ENCODE data around the gene MYH11. TPM values are rescaled to one million over a fixed set of nuclear protein-coding genes. Genes with fewer than 3 reads are reported as not detected.

MYH11 gene
- total RNA-seq, 1 donor: under 0.01 TPM

- TF ChIP-seq, protein P1, sequence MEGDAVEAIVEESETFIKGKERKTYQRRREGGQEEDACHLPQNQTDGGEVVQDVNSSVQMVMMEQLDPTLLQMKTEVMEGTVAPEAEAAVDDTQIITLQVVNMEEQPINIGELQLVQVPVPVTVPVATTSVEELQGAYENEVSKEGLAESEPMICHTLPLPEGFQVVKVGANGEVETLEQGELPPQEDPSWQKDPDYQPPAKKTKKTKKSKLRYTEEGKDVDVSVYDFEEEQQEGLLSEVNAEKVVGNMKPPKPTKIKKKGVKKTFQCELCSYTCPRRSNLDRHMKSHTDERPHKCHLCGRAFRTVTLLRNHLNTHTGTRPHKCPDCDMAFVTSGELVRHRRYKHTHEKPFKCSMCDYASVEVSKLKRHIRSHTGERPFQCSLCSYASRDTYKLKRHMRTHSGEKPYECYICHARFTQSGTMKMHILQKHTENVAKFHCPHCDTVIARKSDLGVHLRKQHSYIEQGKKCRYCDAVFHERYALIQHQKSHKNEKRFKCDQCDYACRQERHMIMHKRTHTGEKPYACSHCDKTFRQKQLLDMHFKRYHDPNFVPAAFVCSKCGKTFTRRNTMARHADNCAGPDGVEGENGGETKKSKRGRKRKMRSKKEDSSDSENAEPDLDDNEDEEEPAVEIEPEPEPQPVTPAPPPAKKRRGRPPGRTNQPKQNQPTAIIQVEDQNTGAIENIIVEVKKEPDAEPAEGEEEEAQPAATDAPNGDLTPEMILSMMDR (IDR thresholded peaks at IDR 0.05; ENCODE audit: insufficient read depth, low read depth, low read length): no peak
Measured at GRCh38 chr16:15760129-15760528, 96.7 kb downstream of the MYH11 start.

DNA sequence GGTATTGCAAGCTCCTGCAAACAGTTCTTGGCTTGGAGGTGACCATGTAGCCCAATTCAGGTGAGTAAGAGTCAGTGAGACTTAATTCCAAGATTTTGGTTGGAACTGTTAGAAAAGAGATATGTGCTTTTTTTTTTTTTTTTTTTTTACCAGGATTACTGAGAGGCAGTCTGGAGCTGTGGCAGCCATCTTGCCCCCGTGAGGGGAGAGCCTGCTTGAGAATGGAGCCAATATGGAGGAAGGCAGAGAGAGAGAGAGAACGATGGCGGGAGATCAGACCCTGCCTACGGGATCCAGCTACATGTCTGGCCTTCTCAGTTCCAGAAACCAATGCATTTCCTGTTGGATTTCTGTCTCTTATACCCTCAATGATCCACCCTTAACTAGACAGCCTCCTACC is 97.8 kb downstream of the MYH11 start:
- TF ChIP-seq, protein P1 (IDR thresholded peaks at IDR 0.05; ENCODE audit: insufficient read depth, low read depth, low read length): no peak
- no peak overlapping the region for H3K4me3 ChIP-seq (ENCODE audit: low read depth, low read length)
- no peak for DNase-seq (ENCODE audit: low read depth)

More at GRCh38 chr16:15760129-15760528, 96.7 kb downstream of the MYH11 start:
- DNase-seq (ENCODE audit: low read depth): no peak
- H3K4me3 ChIP-seq (ENCODE audit: low read depth, low read length): no peak overlapping the region

GRCh38 chr16:15757630-15758251 is 99.1 kb downstream of the MYH11 start:
- no peak overlapping the region for H3K4me3 ChIP-seq (ENCODE audit: low read depth, low read length)
- DNase-seq (ENCODE audit: low read depth): no peak
- TF ChIP-seq, protein P1 (IDR thresholded peaks at IDR 0.05; ENCODE audit: insufficient read depth, low read depth, low read length): no peak

DNA sequence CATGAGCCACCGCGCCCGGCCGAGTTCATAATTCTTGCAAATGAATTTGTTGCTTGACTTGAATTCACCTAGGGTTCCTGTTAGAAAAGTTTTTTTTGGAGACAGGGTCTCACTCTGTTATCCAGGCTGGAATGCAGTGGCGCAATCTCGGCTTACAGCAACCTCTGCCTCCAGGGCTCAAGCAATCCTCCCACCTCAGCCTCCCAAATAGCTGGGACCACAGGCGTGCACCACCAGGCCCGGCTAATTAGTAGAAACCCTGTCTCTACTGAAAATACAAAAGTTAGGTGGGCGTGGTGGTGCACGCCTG is 99.8 kb downstream of the MYH11 start:
- TF ChIP-seq, protein P1 (IDR thresholded peaks at IDR 0.05; ENCODE audit: insufficient read depth, low read depth, low read length): no peak
- DNase-seq (ENCODE audit: low read depth): no peak

GRCh38 chr16:15754821-15755534 is 101.8 kb downstream of the MYH11 start:
- TF ChIP-seq, protein P1 (IDR thresholded peaks at IDR 0.05; ENCODE audit: insufficient read depth, low read depth, low read length): no peak
- no peak for DNase-seq (ENCODE audit: low read depth)
- H3K4me3 ChIP-seq (ENCODE audit: low read depth, low read length): no peak overlapping the region

More for the DNA sequence above, 99.8 kb downstream of the MYH11 start:
- no peak overlapping the region for H3K4me3 ChIP-seq (ENCODE audit: low read depth, low read length)

GRCh38 chr16:15752717-15753488 is 103.9 kb downstream of the MYH11 start:
- H3K4me3 ChIP-seq (ENCODE audit: low read depth, low read length): no peak overlapping the region
- DNase-seq (ENCODE audit: low read depth): no peak
- TF ChIP-seq, protein P1 (IDR thresholded peaks at IDR 0.05; ENCODE audit: insufficient read depth, low read depth, low read length): no peak
